HCT116 (cell line): Measurements from ENCODE around the gene HRC. TPM values are rescaled to one million over a fixed set of nuclear protein-coding genes. Genes with fewer than 3 reads are reported as not detected.

Experiments used
- ATAC-seq: fragments of 200-7000 bp; cut with Tn5 transposase; 2 replicates; pipeline ENCODE4 v1.9.1; 2020; ENCODE audit warnings: mild to moderate bottlenecking, moderate library complexity
- BruUV-seq: library from RNA; stranded (reverse); fragments of 400-500 nt; replicated peaks from 2 replicates; lab custom pipeline; 2021; lab: Mats Ljungman, UMichigan
- CTCF ChIA-PET: fragments of 300-600 bp; sonication (Branson Sonifier 250); formaldehyde crosslinking; loops from one replicate; lab custom pipeline; 2021; ENCODE audit warnings: antibody characterized with exemption; lab: Charles Lee
- POLR2A ChIA-PET: fragments of 300-600, 350-600 bp; sonication (Branson Sonifier 250); formaldehyde crosslinking; loops from one replicate; lab custom pipeline; 2021; ENCODE audit warnings: antibody characterized with exemption; lab: Charles Lee
- RAD21 ChIA-PET, 2 experiments: fragments of 300-600 bp; sonication (Branson Sonifier 250); formaldehyde crosslinking; loops; one replicate each; lab custom pipeline; 2023; ENCODE audit warnings: low total read pairs in 2 of 2; ENCODE audit not compliant: uncharacterized antibody in 2 of 2, unreplicated experiment in 2 of 2, low non-redundant PET in 1 of 2; lab: Charles Lee
- DNase-seq: peaks from one replicate; pipeline ENCODE4 v3.0.0-alpha.2; 2010; ENCODE audit warnings: low read depth, low spot score
- H2AFZ ChIP-seq: fragments of 200-600 bp; shearing (Covaris generic), sonication (generic); 2 replicates; pipeline ENCODE4 v1.6.1; 2017; ENCODE audit warnings: low read depth, mixed run types, mixed read lengths, antibody characterized with exemption, low read length; ENCODE audit not compliant: poor library complexity, severe bottlenecking
- H3K27ac ChIP-seq: 2 replicates; pipeline ENCODE4 v1.5.1; 2012; ENCODE audit warnings: low read depth, low read length
- H3K27me3 ChIP-seq: fragments of 200-600 bp; sonication (generic); 2 replicates; pipeline ENCODE4 v1.6.1; 2016; ENCODE audit warnings: mixed run types, low read length, mixed read lengths; ENCODE audit not compliant: insufficient read depth
- H3K36me3 ChIP-seq, 2 experiments: fragments of 200-500 bp in 1 of 2; fragments of 200-600 bp in 1 of 2; sonication (Bioruptor generic) in 1 of 2; sonication (generic) in 1 of 2; 2 replicates each; pipeline versions ENCODE4 v1.5.1 to v1.6.1; 2014 to 2016; ENCODE audit warnings: low read length in 2 of 2, inconsistent platforms in 1 of 2, mixed read lengths in 1 of 2, mixed run types in 1 of 2; ENCODE audit not compliant: insufficient read depth in 2 of 2, control insufficient read depth in 1 of 2
- H3K4me1 ChIP-seq, 2 experiments: fragments of 200-600 bp in 1 of 2; sonication (generic) in 1 of 2; 2 replicates each; pipeline versions ENCODE4 v1.5.1 to v1.6.1; 2012 to 2017; ENCODE audit warnings: low read length in 2 of 2, inconsistent platforms in 1 of 2, mild to moderate bottlenecking in 1 of 2, mixed read lengths in 1 of 2, mixed run types in 1 of 2, moderate library complexity in 1 of 2; ENCODE audit not compliant: insufficient read depth in 2 of 2, control insufficient read depth in 1 of 2
- H3K4me2 ChIP-seq: fragments of 200-600 bp; sonication (generic); 2 replicates; pipeline ENCODE4 v1.6.1; 2017; ENCODE audit warnings: mixed run types, low read length, mixed read lengths
- H3K4me3 ChIP-seq, 2 experiments: fragments of 200-600 bp in 1 of 2; sonication (generic) in 1 of 2; replicated peaks in 1 of 2; 2 replicates each; pipeline ENCODE4 v1.5.1; 2011 to 2016; ENCODE audit warnings: low read length in 2 of 2, control low read depth in 1 of 2, low read depth in 1 of 2, mild to moderate bottlenecking in 1 of 2, mixed read lengths in 1 of 2, mixed run types in 1 of 2
- H3K79me2 ChIP-seq: fragments of 200-600 bp; sonication (generic); 2 replicates; pipeline ENCODE4 v1.6.1; 2017; ENCODE audit warnings: mild to moderate bottlenecking, mixed run types, low read length, moderate library complexity, mixed read lengths; ENCODE audit not compliant: insufficient read depth
- H3K9ac ChIP-seq: fragments of 200-600 bp; sonication (generic); 2 replicates; pipeline ENCODE4 v1.6.1; 2016; ENCODE audit warnings: low read length, mixed read lengths
- H3K9me2 ChIP-seq: fragments of 200-600 bp; sonication (generic), shearing (Covaris generic); 2 replicates; pipeline ENCODE4 v1.6.1; 2017; ENCODE audit warnings: mixed run types, mild to moderate bottlenecking, moderate library complexity; ENCODE audit not compliant: insufficient read depth
- H3K9me3 ChIP-seq, 2 experiments: fragments of 200-500 bp in 1 of 2; fragments of 200-600 bp in 1 of 2; sonication (Bioruptor generic) in 1 of 2; sonication (generic) in 1 of 2; 2 replicates each; pipeline ENCODE4 v1.6.1; 2014 to 2017; ENCODE audit warnings: low read length in 2 of 2, mixed read lengths in 2 of 2, inconsistent platforms in 1 of 2, low read depth in 1 of 2, mild to moderate bottlenecking in 1 of 2, mixed run types in 1 of 2, moderate library complexity in 1 of 2; ENCODE audit not compliant: control insufficient read depth in 1 of 2, insufficient read depth in 1 of 2
- H4K20me1 ChIP-seq: fragments of 200-600 bp; sonication (generic), shearing (Covaris generic); 2 replicates; pipeline ENCODE4 v1.6.1; 2017; ENCODE audit warnings: mixed run types, mild to moderate bottlenecking, moderate library complexity; ENCODE audit not compliant: insufficient read depth
- EGR1 ChIP-seq: IDR thresholded peaks from 2 replicates; pipeline ENCODE4 v1.6.1; 2012; ENCODE audit warnings: low read depth
- EZH2phosphoT487 ChIP-seq: fragments of 200-600 bp; IDR thresholded peaks from 2 replicates; pipeline ENCODE4 v1.6.1; 2018; ENCODE audit warnings: antibody characterized with exemption, borderline replicate concordance
- POLR2AphosphoS5 ChIP-seq: IDR thresholded peaks from 2 replicates; pipeline ENCODE4 v1.6.1; 2011; ENCODE audit warnings: mild to moderate bottlenecking, low read depth, low read length, moderate library complexity
- SP1 ChIP-seq: IDR thresholded peaks from 2 replicates; pipeline ENCODE4 v1.6.1; 2012; ENCODE audit warnings: low read depth
- SRF ChIP-seq: IDR thresholded peaks from 2 replicates; pipeline ENCODE4 v1.6.1; 2012; ENCODE audit warnings: low read depth
- ZNF274 ChIP-seq: fragments of 200-500 bp; sonication (Bioruptor generic); IDR thresholded peaks from 2 replicates; pipeline ENCODE4 v1.6.1; 2014; ENCODE audit warnings: mild to moderate bottlenecking, low read depth, low read length, inconsistent platforms
- intact Hi-C: fragments of 100-400 bp; cut with micrococcal nuclease; formaldehyde crosslinking; loops from 2 replicates; pipeline ENCODE4 v1.10.0; 2022
- total RNA-seq: library from RNA; stranded (reverse); gene quantifications from one replicate; pipeline ENCODE4 v1.2.1, GENCODE V29; 2021; ENCODE audit not compliant: unreplicated experiment
- TF ChIP-seq, protein P1 (sequence below), 3 experiments: fragments of 200-600 bp in 1 of 3; sonication (generic) in 1 of 3; IDR thresholded peaks in 2 of 3; conservative IDR thresholded peaks in 1 of 3; 2 replicates each; pipeline ENCODE4 v1.5.1; 2012 to 2017; ENCODE audit warnings: low read depth in 2 of 3, low read length in 2 of 3, antibody characterized with exemption in 1 of 3, borderline replicate concordance in 1 of 3, control low read depth in 1 of 3, mild to moderate bottlenecking in 1 of 3, mixed read lengths in 1 of 3, mixed run types in 1 of 3, moderate library complexity in 1 of 3; ENCODE audit not compliant: insufficient read depth in 1 of 3

Gene HRC
- total RNA-seq, 1 experiment from 2014 or later, result not detected

DNA sequence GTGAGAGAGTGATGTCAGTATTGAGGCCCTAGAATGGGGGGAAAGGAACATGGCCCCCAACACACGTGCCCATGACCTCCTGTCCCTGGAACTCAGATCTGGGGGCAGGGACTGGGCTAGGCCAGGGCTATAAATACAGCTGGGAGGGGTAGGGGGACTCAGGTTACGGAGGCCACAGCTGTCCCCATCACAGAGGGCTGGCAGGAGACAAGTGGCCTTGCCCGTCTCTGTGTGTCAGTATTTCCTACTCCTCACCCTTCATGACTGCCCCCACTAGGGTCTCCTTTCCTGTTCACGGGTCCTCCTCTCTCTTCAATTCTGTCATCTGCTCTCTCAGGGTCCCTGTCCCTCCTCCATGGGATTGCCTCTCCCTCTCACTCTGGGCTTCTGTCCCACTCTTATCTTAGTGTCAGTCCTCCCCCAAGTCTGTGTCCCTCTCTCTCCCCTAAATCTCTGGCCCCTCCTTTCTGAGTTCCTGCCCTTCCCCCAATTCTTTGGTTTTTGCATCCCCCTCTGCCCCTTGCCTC is 687 bp upstream of the HRC start (continued):
- TF ChIP-seq, protein P1, sequence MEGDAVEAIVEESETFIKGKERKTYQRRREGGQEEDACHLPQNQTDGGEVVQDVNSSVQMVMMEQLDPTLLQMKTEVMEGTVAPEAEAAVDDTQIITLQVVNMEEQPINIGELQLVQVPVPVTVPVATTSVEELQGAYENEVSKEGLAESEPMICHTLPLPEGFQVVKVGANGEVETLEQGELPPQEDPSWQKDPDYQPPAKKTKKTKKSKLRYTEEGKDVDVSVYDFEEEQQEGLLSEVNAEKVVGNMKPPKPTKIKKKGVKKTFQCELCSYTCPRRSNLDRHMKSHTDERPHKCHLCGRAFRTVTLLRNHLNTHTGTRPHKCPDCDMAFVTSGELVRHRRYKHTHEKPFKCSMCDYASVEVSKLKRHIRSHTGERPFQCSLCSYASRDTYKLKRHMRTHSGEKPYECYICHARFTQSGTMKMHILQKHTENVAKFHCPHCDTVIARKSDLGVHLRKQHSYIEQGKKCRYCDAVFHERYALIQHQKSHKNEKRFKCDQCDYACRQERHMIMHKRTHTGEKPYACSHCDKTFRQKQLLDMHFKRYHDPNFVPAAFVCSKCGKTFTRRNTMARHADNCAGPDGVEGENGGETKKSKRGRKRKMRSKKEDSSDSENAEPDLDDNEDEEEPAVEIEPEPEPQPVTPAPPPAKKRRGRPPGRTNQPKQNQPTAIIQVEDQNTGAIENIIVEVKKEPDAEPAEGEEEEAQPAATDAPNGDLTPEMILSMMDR (IDR thresholded peaks at IDR 0.05 in 2 of 3, conservative IDR thresholded peaks at IDR 0.05 in 1 of 3; ENCODE audit: borderline replicate concordance in 1 of 3, insufficient read depth in 1 of 3, low read depth in 2 of 3, low read length in 2 of 3), result no peak
- TF ChIP-seq EZH2phosphoT487, result no peak
- TF ChIP-seq SP1, result no peak
- TF ChIP-seq ZNF274, result no peak
- no peak for TF ChIP-seq SRF
- no peak for TF ChIP-seq POLR2AphosphoS5

DNA sequence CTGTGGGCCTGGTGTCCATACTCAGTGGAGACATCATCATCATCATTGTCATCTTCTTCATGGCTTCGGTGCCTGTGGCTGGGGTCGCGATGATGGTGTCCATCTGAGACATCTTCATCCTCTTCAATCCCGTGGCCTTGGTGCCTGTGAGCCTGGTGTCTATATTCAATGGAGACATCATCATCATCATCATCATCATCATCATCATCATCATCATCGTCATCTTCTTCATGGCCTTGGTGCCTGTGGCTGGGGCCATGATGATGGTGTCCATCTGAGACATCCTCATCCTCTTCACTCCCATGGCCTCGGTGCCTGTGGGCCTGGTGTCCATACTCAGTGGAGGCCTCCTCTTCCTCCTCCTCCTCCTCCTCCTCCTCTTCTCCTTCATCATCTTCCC is 917 bp downstream of the HRC start:
- H3K9me3 ChIP-seq, result no peaks in the 10 kb centered on the region
- no peak overlapping the region for H2AFZ ChIP-seq
- no peaks in the 10 kb centered on the region for H3K9me2 ChIP-seq
- H4K20me1 ChIP-seq, result no peaks in the 10 kb centered on the region
- ChIA-PET CTCF (no interaction called here), POLR2A (no interaction called here), RAD21 (no interaction called here)
- no peaks in the 10 kb centered on the region for H3K36me3 ChIP-seq
- peaks cover 19 to 47% of the 10 kb centered on the region in 2 experiments for H3K4me1 ChIP-seq
- no TSS peak for BruUV-seq
- H3K27me3 ChIP-seq, result no peaks in the 10 kb centered on the region
- no peak for DNase-seq
- peaks cover 8% of the 10 kb centered on the region for H3K79me2 ChIP-seq
- intact Hi-C loops, result no loop called here
- no peak for TF ChIP-seq EGR1
- no peak overlapping the region for H3K27ac ChIP-seq
- no peak overlapping the region for H3K9ac ChIP-seq
- no peak overlapping the region for H3K4me3 ChIP-seq
- no peak overlapping the region for H3K4me2 ChIP-seq
- no peak for ATAC-seq
